HepG2 (cell line): ENCODE measurements around the gene NENF. TPM values are rescaled to one million over a fixed set of nuclear protein-coding genes. Genes with fewer than 3 reads are reported as not detected.

Experiments
- ARID3A ChIP-seq: IDR thresholded peaks from 2 replicates; pipeline ENCODE4 v1.6.1; 2012; ENCODE audit warnings: low read depth, low read length, improper control_type of control experiment
- EP300 ChIP-seq, 3 experiments: sonication (generic) in 1 of 3; formaldehyde crosslinking in 1 of 3; IDR thresholded peaks; 2 replicates each; pipeline versions ENCODE4 v1.5.1 to v1.6.1; 2011 to 2020; ENCODE audit warnings: low read depth in 2 of 3, low read length in 2 of 3, borderline replicate concordance in 1 of 3, improper control_type of control experiment in 1 of 3, mild to moderate bottlenecking in 1 of 3, missing genetic modification reagents in 1 of 3, moderate library complexity in 1 of 3
- HES4 ChIP-seq: sonication (generic); formaldehyde crosslinking; IDR thresholded peaks from 2 replicates; pipeline ENCODE4 v1.9.0; 2021; ENCODE audit warnings: mild to moderate bottlenecking, missing genetic modification reagents, borderline replicate concordance
- MTERF4 ChIP-seq: sonication (generic); formaldehyde crosslinking; IDR thresholded peaks from 2 replicates; pipeline ENCODE4 v1.8.0; 2023; ENCODE audit warnings: mild to moderate bottlenecking, missing genetic modification reagents
- NR3C1 ChIP-seq: sonication (generic); formaldehyde crosslinking; IDR thresholded peaks from 2 replicates; pipeline ENCODE4 v1.4.0; 2020; ENCODE audit warnings: missing genetic modification reagents
- PAXIP1 ChIP-seq: sonication (generic); formaldehyde crosslinking; conservative IDR thresholded peaks from 2 replicates; pipeline ENCODE4 v1.4.0; 2020; ENCODE audit warnings: mild to moderate bottlenecking, missing genetic modification reagents, moderate library complexity
- PPARG ChIP-seq: conservative IDR thresholded peaks from 2 replicates; pipeline ENCODE4 v1.6.1; 2016; ENCODE audit warnings: missing biosample characterization, missing genetic modification reagents
- SIN3B ChIP-seq: fragments of 150-350 bp; IDR thresholded peaks from 2 replicates; pipeline ENCODE4 v1.6.1; 2014; ENCODE audit warnings: low read length
- TBP ChIP-seq: sonication (generic); formaldehyde crosslinking; IDR thresholded peaks from 2 replicates; pipeline ENCODE4 v1.5.0; 2020; ENCODE audit warnings: missing genetic modification reagents
- ZBTB3 ChIP-seq: sonication (generic); formaldehyde crosslinking; IDR thresholded peaks from 2 replicates; pipeline ENCODE4 v1.4.0; 2020; ENCODE audit warnings: low read depth, mild to moderate bottlenecking, moderate library complexity, missing genetic modification reagents, borderline replicate concordance
- ZMYM2 ChIP-seq: sonication (generic); formaldehyde crosslinking; IDR thresholded peaks from 2 replicates; pipeline ENCODE4 v1.8.0; 2022; ENCODE audit warnings: mild to moderate bottlenecking, missing genetic modification reagents
- ZMYM4 ChIP-seq: sonication (generic); formaldehyde crosslinking; IDR thresholded peaks from 2 replicates; pipeline ENCODE4 v1.8.1; 2023; ENCODE audit warnings: mild to moderate bottlenecking, missing genetic modification reagents
- ZNF20 ChIP-seq: sonication (generic); formaldehyde crosslinking; IDR thresholded peaks from 2 replicates; pipeline ENCODE4 v1.4.0; 2020; ENCODE audit warnings: mild to moderate bottlenecking, moderate library complexity, missing genetic modification reagents
- ZNF562 ChIP-seq: sonication (generic); formaldehyde crosslinking; IDR thresholded peaks from 2 replicates; pipeline ENCODE4 v1.8.0; 2022; ENCODE audit warnings: missing genetic modification reagents, borderline replicate concordance
- polyA plus RNA-seq, 8 experiments: library from polyadenylated mRNA; depleted of rRNA in 3 of 8; stranded (reverse) in 7 of 8; unstranded in 1 of 8; fragments of >200 nt; fragmentation: Illumina TruSeq in 4 of 8; extraction: Trizol in 4 of 8; gene quantifications; 2 replicates each; pipeline versions ENCODE4 v1.2.1 to v1.2.3, GENCODE V29; 2011 to 2016; ENCODE audit warnings: low read depth in 4 of 8, missing spikeins in 1 of 8, mixed read lengths in 1 of 8; ENCODE audit not compliant: insufficient read depth in 1 of 8
- total RNA-seq, 5 experiments: library from RNA; depleted of rRNA; stranded (reverse); fragments of >200 nt; fragmentation: Illumina TruSeq; extraction: Trizol; gene quantifications; 2 replicates each; pipeline ENCODE4 v1.2.3, GENCODE V29; 2016; ENCODE audit warnings: low read depth in 1 of 5
- TF ChIP-seq, protein P1 (sequence below): sonication (generic); formaldehyde crosslinking; IDR thresholded peaks from 2 replicates; pipeline ENCODE4 v1.4.0; 2020; ENCODE audit warnings: missing genetic modification reagents, mild to moderate bottlenecking, borderline replicate concordance
- TF ChIP-seq, protein P2 (sequence below): sonication (generic); formaldehyde crosslinking; IDR thresholded peaks from 2 replicates; pipeline ENCODE4 v1.4.0; 2020; ENCODE audit warnings: missing genetic modification reagents, borderline replicate concordance

NENF gene
- total and polyA plus RNA-seq, 2 of the 13 experiments (the other 11 are each of a cell fraction or from before 2014, with no cell fraction given): 31.7 to 40.4 TPM

DNA sequence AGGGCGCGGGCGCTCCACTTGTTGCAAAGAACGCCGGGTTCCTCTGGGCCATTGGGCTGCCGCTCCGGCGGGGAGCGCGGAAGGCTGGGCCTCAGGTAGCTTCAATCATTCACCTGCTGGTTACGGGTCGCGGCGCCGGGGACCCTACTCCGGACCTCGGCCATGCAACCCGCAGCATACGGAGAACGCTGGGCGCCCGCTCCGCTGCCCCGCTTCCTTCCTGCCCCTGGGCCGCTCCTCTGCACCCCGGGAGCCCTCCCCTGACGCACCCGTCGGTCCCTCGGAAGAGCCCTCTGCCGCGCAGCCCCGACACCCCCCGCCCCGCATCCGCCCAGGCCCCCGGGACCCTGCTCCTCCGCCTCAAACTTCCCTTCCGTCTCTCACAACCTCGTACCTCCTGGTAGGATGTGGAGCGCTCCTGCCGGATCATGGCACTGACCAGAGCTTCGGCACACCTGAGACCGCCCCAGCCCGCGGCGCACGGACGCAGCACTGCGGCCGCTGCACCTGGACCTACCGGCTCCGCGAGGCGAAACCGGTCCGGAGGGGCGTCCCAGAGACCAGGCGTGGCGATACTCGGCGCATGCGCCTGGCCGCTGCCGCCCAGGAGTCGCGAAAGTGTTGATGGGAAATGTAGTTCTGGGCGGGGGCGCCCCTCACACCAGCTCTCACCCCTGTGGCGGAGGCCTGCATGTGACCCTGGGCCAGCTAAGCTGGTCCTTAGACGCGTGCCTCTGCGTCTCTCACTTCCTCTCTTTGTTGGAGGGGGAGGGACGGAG, 18.2 kb upstream of the NENF start, which contains the start of gene PACC1 (continued):
- TF ChIP-seq, protein P1, sequence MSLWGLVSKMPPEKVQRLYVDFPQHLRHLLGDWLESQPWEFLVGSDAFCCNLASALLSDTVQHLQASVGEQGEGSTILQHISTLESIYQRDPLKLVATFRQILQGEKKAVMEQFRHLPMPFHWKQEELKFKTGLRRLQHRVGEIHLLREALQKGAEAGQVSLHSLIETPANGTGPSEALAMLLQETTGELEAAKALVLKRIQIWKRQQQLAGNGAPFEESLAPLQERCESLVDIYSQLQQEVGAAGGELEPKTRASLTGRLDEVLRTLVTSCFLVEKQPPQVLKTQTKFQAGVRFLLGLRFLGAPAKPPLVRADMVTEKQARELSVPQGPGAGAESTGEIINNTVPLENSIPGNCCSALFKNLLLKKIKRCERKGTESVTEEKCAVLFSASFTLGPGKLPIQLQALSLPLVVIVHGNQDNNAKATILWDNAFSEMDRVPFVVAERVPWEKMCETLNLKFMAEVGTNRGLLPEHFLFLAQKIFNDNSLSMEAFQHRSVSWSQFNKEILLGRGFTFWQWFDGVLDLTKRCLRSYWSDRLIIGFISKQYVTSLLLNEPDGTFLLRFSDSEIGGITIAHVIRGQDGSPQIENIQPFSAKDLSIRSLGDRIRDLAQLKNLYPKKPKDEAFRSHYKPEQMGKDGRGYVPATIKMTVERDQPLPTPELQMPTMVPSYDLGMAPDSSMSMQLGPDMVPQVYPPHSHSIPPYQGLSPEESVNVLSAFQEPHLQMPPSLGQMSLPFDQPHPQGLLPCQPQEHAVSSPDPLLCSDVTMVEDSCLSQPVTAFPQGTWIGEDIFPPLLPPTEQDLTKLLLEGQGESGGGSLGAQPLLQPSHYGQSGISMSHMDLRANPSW (CRISPR knock-in tag): no peak
- TF ChIP-seq NR3C1 (CRISPR knock-in tag) (no peak), ARID3A (no peak), PPARG (no peak), SIN3B (no peak), MTERF4 (CRISPR knock-in tag) (no peak), ZMYM2 (CRISPR knock-in tag) (no peak), ZMYM4 (CRISPR knock-in tag) (no peak; the same call in 1 of the 2 replicates), TBP (CRISPR knock-in tag) (no peak), PAXIP1 (CRISPR knock-in tag) (no peak), ZNF562 (CRISPR knock-in tag) (no peak), ZBTB3 (CRISPR knock-in tag) (no peak), HES4 (peak; percentile 63; the same call in 1 of the 2 replicates), ZNF20 (CRISPR knock-in tag) (no peak), EP300 (IDR thresholded peaks at IDR 0.05; ENCODE audit: low read depth in 2 of 2, low read length in 2 of 2) (no peak), EP300 (CRISPR knock-in tag; IDR thresholded peaks at IDR 0.05; ENCODE audit: borderline replicate concordance) (no peak)
- TF ChIP-seq, protein P2, sequence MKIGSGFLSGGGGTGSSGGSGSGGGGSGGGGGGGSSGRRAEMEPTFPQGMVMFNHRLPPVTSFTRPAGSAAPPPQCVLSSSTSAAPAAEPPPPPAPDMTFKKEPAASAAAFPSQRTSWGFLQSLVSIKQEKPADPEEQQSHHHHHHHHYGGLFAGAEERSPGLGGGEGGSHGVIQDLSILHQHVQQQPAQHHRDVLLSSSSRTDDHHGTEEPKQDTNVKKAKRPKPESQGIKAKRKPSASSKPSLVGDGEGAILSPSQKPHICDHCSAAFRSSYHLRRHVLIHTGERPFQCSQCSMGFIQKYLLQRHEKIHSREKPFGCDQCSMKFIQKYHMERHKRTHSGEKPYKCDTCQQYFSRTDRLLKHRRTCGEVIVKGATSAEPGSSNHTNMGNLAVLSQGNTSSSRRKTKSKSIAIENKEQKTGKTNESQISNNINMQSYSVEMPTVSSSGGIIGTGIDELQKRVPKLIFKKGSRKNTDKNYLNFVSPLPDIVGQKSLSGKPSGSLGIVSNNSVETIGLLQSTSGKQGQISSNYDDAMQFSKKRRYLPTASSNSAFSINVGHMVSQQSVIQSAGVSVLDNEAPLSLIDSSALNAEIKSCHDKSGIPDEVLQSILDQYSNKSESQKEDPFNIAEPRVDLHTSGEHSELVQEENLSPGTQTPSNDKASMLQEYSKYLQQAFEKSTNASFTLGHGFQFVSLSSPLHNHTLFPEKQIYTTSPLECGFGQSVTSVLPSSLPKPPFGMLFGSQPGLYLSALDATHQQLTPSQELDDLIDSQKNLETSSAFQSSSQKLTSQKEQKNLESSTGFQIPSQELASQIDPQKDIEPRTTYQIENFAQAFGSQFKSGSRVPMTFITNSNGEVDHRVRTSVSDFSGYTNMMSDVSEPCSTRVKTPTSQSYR (CRISPR knock-in tag): 0 out of 2 replicates have a peak, but pooled peaks have one; percentile 11
